Central memory CD8-positive, alpha-beta T cell (primary cell): Measurements from ENCODE around the gene EBF3.

Experiments
- ATAC-seq: fragments of 150-1000 bp; cut with Tn5 transposase; replicated peaks from 2 replicates; pipeline ENCODE4 v1.10.0; 2022; ENCODE audit warnings: mild to moderate bottlenecking, moderate FRiP score, moderate number of reproducible peaks; ENCODE audit not compliant: poor library complexity, severe bottlenecking; ENCODE audit errors: extremely low read depth
- DNase-seq, 2 donors: peaks; one replicate each; pipeline ENCODE4 v3.0.0; 2021; ENCODE audit warnings: low spot score in 2 of 2
- H3K27ac Mint-ChIP-seq: one replicate; pipeline ENCODE4 v1.8.0; 2022; ENCODE audit warnings: low read depth, mild to moderate bottlenecking, moderate library complexity, mixed read lengths
- H3K27me3 Mint-ChIP-seq: one replicate; pipeline ENCODE4 v1.8.0; 2022; ENCODE audit warnings: mixed read lengths
- H3K36me3 Mint-ChIP-seq: one replicate; pipeline ENCODE4 v1.8.0; 2022; ENCODE audit warnings: mild to moderate bottlenecking, moderate library complexity, mixed read lengths; ENCODE audit not compliant: insufficient read depth
- H3K4me1 Mint-ChIP-seq: one replicate; pipeline ENCODE4 v1.8.0; 2022; ENCODE audit warnings: mixed read lengths
- H3K4me3 Mint-ChIP-seq: one replicate; pipeline ENCODE4 v1.8.0; 2022; ENCODE audit warnings: mild to moderate bottlenecking, moderate library complexity, mixed read lengths
- H3K9me3 Mint-ChIP-seq: one replicate; pipeline ENCODE4 v1.8.0; 2022; ENCODE audit warnings: mixed read lengths

The EBF3 gene

GRCh38 chr10:129942391-129942790 lies 21.7 kb downstream of the EBF3 start:
- no peak overlapping the region for H3K4me3 Mint-ChIP-seq
- ATAC-seq (no peak), DNase-seq (no peak)
- no peaks in the 10 kb centered on the region for H3K9me3 Mint-ChIP-seq
- H3K36me3 Mint-ChIP-seq, result no peaks in the 10 kb centered on the region
- H3K27ac Mint-ChIP-seq, result no peak overlapping the region
- peaks cover 47% of the 10 kb centered on the region for H3K27me3 Mint-ChIP-seq
- H3K4me1 Mint-ChIP-seq, result no peaks in the 10 kb centered on the region

GRCh38 chr10:129942019-129942277 lies 22.1 kb downstream of the EBF3 start:
- Mint-ChIP-seq H3K4me1 (no peaks in the 10 kb centered on the region), H3K27me3 (peaks cover 47% of the 10 kb centered on the region), H3K9me3 (no peaks in the 10 kb centered on the region), H3K27ac (no peak overlapping the region), H3K36me3 (no peaks in the 10 kb centered on the region), H3K4me3 (no peak overlapping the region)
- DNase-seq, result no peak
- ATAC-seq, result no peak

- ATAC-seq (no peak), DNase-seq (no peak)
- H3K27ac Mint-ChIP-seq, result no peak overlapping the region
- peaks cover 45% of the 10 kb centered on the region for H3K27me3 Mint-ChIP-seq
- H3K36me3 Mint-ChIP-seq, result no peaks in the 10 kb centered on the region
- no peak overlapping the region for H3K4me3 Mint-ChIP-seq
- H3K4me1 Mint-ChIP-seq, result no peaks in the 10 kb centered on the region
- no peaks in the 10 kb centered on the region for H3K9me3 Mint-ChIP-seq
These were observed 22.7 kb downstream of the EBF3 start for GRCh38 chr10:129941199-129942018.

- no peak overlapping the region for H3K4me3 Mint-ChIP-seq
- DNase-seq (no peak), ATAC-seq (no peak)
- H3K36me3 Mint-ChIP-seq, result no peaks in the 10 kb centered on the region
- H3K4me1 Mint-ChIP-seq, result no peaks in the 10 kb centered on the region
- H3K9me3 Mint-ChIP-seq, result no peaks in the 10 kb centered on the region
- H3K27me3 Mint-ChIP-seq, result peaks cover 39% of the 10 kb centered on the region
- H3K27ac Mint-ChIP-seq, result no peak overlapping the region
These were observed 23.4 kb downstream of the EBF3 start for GRCh38 chr10:129940617-129941198.

- Mint-ChIP-seq H3K9me3 (no peaks in the 10 kb centered on the region), H3K27me3 (peaks cover 44% of the 10 kb centered on the region), H3K36me3 (no peaks in the 10 kb centered on the region), H3K4me3 (no peak overlapping the region), H3K4me1 (no peaks in the 10 kb centered on the region), H3K27ac (no peak overlapping the region)
- ATAC-seq (no peak), DNase-seq (no peak)
These were observed 24.4 kb downstream of the EBF3 start for GRCh38 chr10:129939416-129940275.

- ATAC-seq (no peak), DNase-seq (no peak)
- Mint-ChIP-seq H3K4me3 (no peak overlapping the region), H3K9me3 (no peaks in the 10 kb centered on the region), H3K27me3 (peaks cover 55% of the 10 kb centered on the region), H3K4me1 (no peaks in the 10 kb centered on the region), H3K27ac (no peak overlapping the region), H3K36me3 (no peaks in the 10 kb centered on the region)
These were observed 25.6 kb downstream of the EBF3 start for GRCh38 chr10:129938460-129938859.

GRCh38 chr10:129937351-129937751 lies 26.7 kb downstream of the EBF3 start:
- no peak for DNase-seq
- Mint-ChIP-seq H3K27me3 (peaks cover 55% of the 10 kb centered on the region), H3K9me3 (no peaks in the 10 kb centered on the region), H3K4me3 (no peak overlapping the region), H3K27ac (no peak overlapping the region), H3K36me3 (no peaks in the 10 kb centered on the region), H3K4me1 (no peaks in the 10 kb centered on the region)
- no peak for ATAC-seq

GRCh38 chr10:129936923-129937300 lies 27.2 kb downstream of the EBF3 start:
- no peak overlapping the region for H3K27ac Mint-ChIP-seq
- H3K36me3 Mint-ChIP-seq, result no peaks in the 10 kb centered on the region
- H3K27me3 Mint-ChIP-seq, result peaks cover 55% of the 10 kb centered on the region
- no peaks in the 10 kb centered on the region for H3K4me1 Mint-ChIP-seq
- no peak overlapping the region for H3K4me3 Mint-ChIP-seq
- no peak for ATAC-seq
- DNase-seq, result no peak
- H3K9me3 Mint-ChIP-seq, result no peaks in the 10 kb centered on the region

GRCh38 chr10:129936266-129936922 lies 27.7 kb downstream of the EBF3 start:
- no peaks in the 10 kb centered on the region for H3K36me3 Mint-ChIP-seq
- no peaks in the 10 kb centered on the region for H3K4me1 Mint-ChIP-seq
- no peaks in the 10 kb centered on the region for H3K9me3 Mint-ChIP-seq
- H3K27me3 Mint-ChIP-seq, result peaks cover 55% of the 10 kb centered on the region
- H3K27ac Mint-ChIP-seq, result no peak overlapping the region
- no peak overlapping the region for H3K4me3 Mint-ChIP-seq
- no peak for DNase-seq
- no peak for ATAC-seq

- ATAC-seq (no peak), DNase-seq (no peak)
- H3K9me3 Mint-ChIP-seq, result no peaks in the 10 kb centered on the region
- H3K4me3 Mint-ChIP-seq, result no peak overlapping the region
- no peaks in the 10 kb centered on the region for H3K36me3 Mint-ChIP-seq
- H3K27me3 Mint-ChIP-seq, result peaks cover 50% of the 10 kb centered on the region
- H3K27ac Mint-ChIP-seq, result no peak overlapping the region
- no peaks in the 10 kb centered on the region for H3K4me1 Mint-ChIP-seq
These were observed 28.3 kb downstream of the EBF3 start for GRCh38 chr10:129935867-129936152.

GRCh38 chr10:129935102-129935866 lies 28.8 kb downstream of the EBF3 start:
- no peaks in the 10 kb centered on the region for H3K9me3 Mint-ChIP-seq
- H3K27ac Mint-ChIP-seq, result no peak overlapping the region
- no peak overlapping the region for H3K4me3 Mint-ChIP-seq
- peaks cover 45% of the 10 kb centered on the region for H3K27me3 Mint-ChIP-seq
- no peaks in the 10 kb centered on the region for H3K4me1 Mint-ChIP-seq
- ATAC-seq (no peak), DNase-seq (no peak)
- no peaks in the 10 kb centered on the region for H3K36me3 Mint-ChIP-seq

- ATAC-seq (no peak), DNase-seq (no peak)
- Mint-ChIP-seq H3K4me3 (no peak overlapping the region), H3K36me3 (no peaks in the 10 kb centered on the region), H3K27ac (peak overlapping the region; percentile 50), H3K9me3 (no peaks in the 10 kb centered on the region), H3K27me3 (peaks cover 36% of the 10 kb centered on the region), H3K4me1 (no peaks in the 10 kb centered on the region)
These were observed 29.7 kb downstream of the EBF3 start for GRCh38 chr10:129934196-129934925.
